Mesenchymal stem cell (in vitro differentiated cells and primary cell): ENCODE measurements around the gene IL3RA.

Source experiments
- DNase-seq: peaks from one replicate; pipeline ENCODE4 v3.0.0-alpha.2; 2013
- H2AFZ ChIP-seq: one replicate; pipeline ENCODE4 v1.6.1; 2013; ENCODE audit warnings: low read depth, mild to moderate bottlenecking, control low read depth, inconsistent platforms, low read length, moderate library complexity
- H2AK5ac ChIP-seq: 2 replicates; pipeline ENCODE4 v1.6.1; 2013; ENCODE audit warnings: low read length, moderate library complexity, mild to moderate bottlenecking, inconsistent platforms; ENCODE audit not compliant: severe bottlenecking
- H2BK120ac ChIP-seq: one replicate; pipeline ENCODE4 v1.6.1; 2013; ENCODE audit warnings: low read depth, mild to moderate bottlenecking, inconsistent platforms, low read length, moderate library complexity
- H2BK12ac ChIP-seq, 2 experiments: one replicate each; pipeline ENCODE4 v1.6.1; 2013; ENCODE audit warnings: inconsistent platforms in 2 of 2, low read length in 2 of 2, mild to moderate bottlenecking in 2 of 2, moderate library complexity in 2 of 2, control low read depth in 1 of 2
- H2BK15ac ChIP-seq: one replicate; pipeline ENCODE4 v1.6.1; 2013; ENCODE audit warnings: mild to moderate bottlenecking, low read depth, inconsistent platforms; ENCODE audit not compliant: poor library complexity, severe bottlenecking
- H2BK5ac ChIP-seq: 2 replicates; pipeline ENCODE4 v1.6.1; 2013; ENCODE audit warnings: low read depth, mild to moderate bottlenecking, low read length, control low read depth, inconsistent platforms; ENCODE audit not compliant: poor library complexity, severe bottlenecking
- H3K14ac ChIP-seq, 2 experiments: one replicate each; pipeline ENCODE4 v1.6.1; 2013; ENCODE audit warnings: inconsistent platforms in 2 of 2, low read length in 2 of 2, control low read depth in 1 of 2, mild to moderate bottlenecking in 1 of 2, moderate library complexity in 1 of 2
- H3K18ac ChIP-seq, 2 experiments: one replicate each; pipeline ENCODE4 v1.6.1; 2013; ENCODE audit warnings: inconsistent platforms in 2 of 2, low read length in 2 of 2, control low read depth in 1 of 2, low read depth in 1 of 2, mild to moderate bottlenecking in 1 of 2
- H3K23ac ChIP-seq, 2 experiments: one replicate each; pipeline ENCODE4 v1.6.1; 2013; ENCODE audit warnings: inconsistent platforms in 2 of 2, low read length in 2 of 2, mild to moderate bottlenecking in 2 of 2, moderate library complexity in 2 of 2, control low read depth in 1 of 2
- H3K27ac ChIP-seq: 2 replicates; pipeline ENCODE4 v1.5.1; 2013; ENCODE audit warnings: mild to moderate bottlenecking, moderate library complexity, low read length, control low read depth, inconsistent platforms; ENCODE audit not compliant: poor library complexity, severe bottlenecking
- H3K27me3 ChIP-seq, 2 experiments: 2 replicates each; pipeline versions ENCODE4 v1.6.1 to v1.7.0; 2013; ENCODE audit warnings: low read length in 2 of 2, mild to moderate bottlenecking in 2 of 2, moderate library complexity in 2 of 2, control low read depth in 1 of 2, inconsistent platforms in 1 of 2; ENCODE audit not compliant: control insufficient read depth in 1 of 2, insufficient read depth in 1 of 2
- H3K36me3 ChIP-seq, 2 experiments: 2 replicates each; pipeline versions ENCODE4 v1.6.1 to v1.7.0; 2013; ENCODE audit warnings: low read length in 2 of 2, control low read depth in 1 of 2, inconsistent platforms in 1 of 2, low read depth in 1 of 2, mild to moderate bottlenecking in 1 of 2; ENCODE audit not compliant: insufficient read depth in 2 of 2, control insufficient read depth in 1 of 2
- H3K4ac ChIP-seq, 2 experiments: one replicate each; pipeline ENCODE4 v1.6.1; 2013; ENCODE audit warnings: inconsistent platforms in 2 of 2, low read length in 2 of 2, mild to moderate bottlenecking in 2 of 2, moderate library complexity in 2 of 2, control low read depth in 1 of 2, low read depth in 1 of 2
- H3K4me1 ChIP-seq: 2 replicates; pipeline ENCODE4 v1.6.1; 2013; ENCODE audit warnings: low read depth, low read length, control low read depth; ENCODE audit not compliant: control insufficient read depth, insufficient read depth
- H3K4me2 ChIP-seq: 2 replicates; pipeline ENCODE4 v1.6.1; 2013; ENCODE audit warnings: low read length, mild to moderate bottlenecking, inconsistent platforms; ENCODE audit not compliant: poor library complexity, severe bottlenecking
- H3K4me3 ChIP-seq, 2 experiments: 2 replicates each; pipeline versions ENCODE4 v1.5.1 to v1.7.0; 2013; ENCODE audit warnings: low read length in 2 of 2, mild to moderate bottlenecking in 2 of 2, control low read depth in 1 of 2, low read depth in 1 of 2; ENCODE audit not compliant: insufficient read depth in 1 of 2
- H3K79me1 ChIP-seq: replicated peaks from 2 replicates; pipeline ENCODE4 v1.6.1; 2013; ENCODE audit warnings: mild to moderate bottlenecking, control low read depth, low read length, inconsistent platforms; ENCODE audit not compliant: poor library complexity, severe bottlenecking
- H3K9ac ChIP-seq: 2 replicates; pipeline ENCODE4 v1.7.0; 2013; ENCODE audit warnings: mild to moderate bottlenecking, low read length, moderate library complexity
- H3K9me3 ChIP-seq: 2 replicates; pipeline ENCODE4 v1.7.0; 2013; ENCODE audit warnings: mild to moderate bottlenecking, low read length; ENCODE audit not compliant: control insufficient read depth
- H4K8ac ChIP-seq: one replicate; pipeline ENCODE4 v1.6.1; 2013; ENCODE audit warnings: inconsistent platforms, mild to moderate bottlenecking, low read length, moderate library complexity
- H4K91ac ChIP-seq: one replicate; pipeline ENCODE4 v1.6.1; 2013; ENCODE audit warnings: mild to moderate bottlenecking, low read length, inconsistent platforms
- WGBS: methylation state at CpG from one replicate; pipeline ENCODE4 v1.1.7; 2013; ENCODE audit warnings: mixed read lengths; 5-methylcytosine and 5-hydroxymethylcytosine counted together

IL3RA gene

DNA sequence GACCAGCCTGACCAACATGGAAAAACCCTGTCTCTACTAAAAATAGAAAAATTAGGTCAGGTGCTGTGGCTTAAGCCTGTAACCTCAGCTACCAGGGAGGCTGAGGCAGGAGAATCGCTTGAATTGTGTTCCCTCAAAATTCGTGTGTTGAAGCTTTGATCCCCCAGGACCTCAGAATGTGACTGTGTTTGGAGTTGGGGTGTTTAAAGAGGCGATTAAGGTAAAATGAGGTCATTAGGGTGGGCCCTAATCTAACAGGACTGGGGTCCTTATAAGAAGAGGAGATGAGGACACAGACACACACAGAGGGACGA lies 31.8 kb downstream of the IL3RA start:
- Histone ChIP-seq H3K9me3 (no peaks in the 10 kb centered on the region), H2BK15ac (no peak overlapping the region), H4K8ac (no peak overlapping the region), H2AK5ac (no peak overlapping the region), H2BK5ac (no peak overlapping the region), H3K79me1 (no peaks in the 10 kb centered on the region), H3K23ac (no peak overlapping the region), H3K4me3 (no peak overlapping the region), H3K4me1 (no peaks in the 10 kb centered on the region), H3K27me3 (no peaks in the 10 kb centered on the region), H2BK120ac (no peak overlapping the region), H3K36me3 (no peaks in the 10 kb centered on the region), H3K4ac (no peak overlapping the region), H3K4me2 (no peak overlapping the region), H4K91ac (no peak overlapping the region), H3K9ac (no peak overlapping the region), H2BK12ac (no peak overlapping the region), H2AFZ (no peak overlapping the region), H3K18ac (no peak overlapping the region), H3K14ac (no peak overlapping the region), H3K27ac (no peak overlapping the region)
- no peak for DNase-seq
- 95% methylated on average over 2 of the region's 4 CpGs for WGBS

DNA sequence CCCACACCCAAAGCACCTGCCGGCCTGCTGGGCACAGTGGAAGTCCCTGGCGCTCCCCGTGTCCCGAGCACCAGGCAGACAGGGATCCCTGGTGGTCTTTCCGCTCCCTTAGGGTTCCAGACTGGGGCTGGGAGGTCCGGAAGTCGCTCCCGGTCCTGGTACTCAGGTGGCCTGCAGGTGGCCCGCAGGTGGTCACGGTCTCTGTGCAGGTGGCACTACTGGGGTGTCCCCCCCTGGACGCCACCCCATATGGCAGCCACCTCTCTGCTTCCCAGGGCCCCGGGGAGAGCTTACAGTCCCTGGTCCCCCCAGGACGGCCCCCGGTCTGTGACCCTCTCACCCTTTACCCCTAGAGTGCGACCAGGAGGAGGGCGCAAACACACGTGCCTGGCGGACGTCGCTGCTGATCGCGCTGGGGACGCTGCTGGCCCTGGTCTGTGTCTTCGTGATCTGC lies 41.7 kb downstream of the IL3RA start:
- H3K9ac ChIP-seq, result no peak overlapping the region
- H2BK120ac ChIP-seq, result no peak overlapping the region
- no peak overlapping the region for H3K27ac ChIP-seq
- no peak overlapping the region for H3K14ac ChIP-seq
- no peak overlapping the region for H4K8ac ChIP-seq
- DNase-seq, result no peak
- no peak overlapping the region for H2BK15ac ChIP-seq
- no peak overlapping the region for H3K4me3 ChIP-seq
- no peak overlapping the region for H2BK12ac ChIP-seq
- peaks cover 2 to 4% of the 10 kb centered on the region in 2 experiments for H3K36me3 ChIP-seq
- H4K91ac ChIP-seq, result no peak overlapping the region
- H3K4ac ChIP-seq, result no peak overlapping the region
- H2AFZ ChIP-seq, result no peak overlapping the region
- no peaks in the 10 kb centered on the region for H3K79me1 ChIP-seq
- H3K18ac ChIP-seq, result no peak overlapping the region
- H2AK5ac ChIP-seq, result no peak overlapping the region
- no peak overlapping the region for H3K23ac ChIP-seq
- no peaks in the 10 kb centered on the region for H3K9me3 ChIP-seq
- peaks cover 8% of the 10 kb centered on the region for H3K4me1 ChIP-seq
- H2BK5ac ChIP-seq, result no peak overlapping the region
- no peaks in the 10 kb centered on the region for H3K27me3 ChIP-seq
- H3K4me2 ChIP-seq, result no peak overlapping the region
- WGBS, result 96% methylated on average over 24 of the region's 24 CpGs

GRCh38 chrX:1380672-1381233 lies 44.2 kb downstream of the IL3RA start:
- no peak overlapping the region for H3K4me3 ChIP-seq
- no peak overlapping the region for H3K4ac ChIP-seq
- H3K14ac ChIP-seq, result no peak overlapping the region
- peaks cover 10% of the 10 kb centered on the region for H3K4me1 ChIP-seq
- 84% methylated on average over 19 of the region's 20 CpGs for WGBS
- H3K27ac ChIP-seq, result no peak overlapping the region
- H4K8ac ChIP-seq, result no peak overlapping the region
- peak; percentile 26 for DNase-seq
- H4K91ac ChIP-seq, result no peak overlapping the region
- H2AFZ ChIP-seq, result no peak overlapping the region
- no peak overlapping the region for H3K4me2 ChIP-seq
- H3K79me1 ChIP-seq, result peaks cover 2% of the 10 kb centered on the region
- peak overlapping the region; percentile 48 for H2BK15ac ChIP-seq
- H3K23ac ChIP-seq, result no peak overlapping the region
- no peaks in the 10 kb centered on the region for H3K27me3 ChIP-seq
- H3K9ac ChIP-seq, result no peak overlapping the region
- peaks cover 21 to 25% of the 10 kb centered on the region in 2 experiments for H3K36me3 ChIP-seq
- H2BK12ac ChIP-seq, result no peak overlapping the region
- no peak overlapping the region for H2BK5ac ChIP-seq
- no peak overlapping the region for H2BK120ac ChIP-seq
- H3K18ac ChIP-seq, result no peak overlapping the region
- no peaks in the 10 kb centered on the region for H3K9me3 ChIP-seq
- no peak overlapping the region for H2AK5ac ChIP-seq

GRCh38 chrX:1384658-1385252 lies 48.2 kb downstream of the IL3RA start:
- DNase-seq, result no peak
- Histone ChIP-seq H3K79me1 (peaks cover 2% of the 10 kb centered on the region), H2BK12ac (no peak overlapping the region), H3K9ac (no peak overlapping the region), H3K9me3 (no peaks in the 10 kb centered on the region), H3K4me1 (peaks cover 19% of the 10 kb centered on the region), H3K4me2 (no peak overlapping the region), H3K14ac (no peak overlapping the region), H3K18ac (no peak overlapping the region), H3K23ac (no peak overlapping the region), H2BK5ac (no peak overlapping the region), H3K4ac (no peak overlapping the region), H4K8ac (no peak overlapping the region), H2AK5ac (no peak overlapping the region), H3K27ac (no peak overlapping the region), H3K36me3 (peaks cover 61% of the 10 kb centered on the region in 2 experiments), H4K91ac (no peak overlapping the region), H2BK120ac (no peak overlapping the region), H2BK15ac (no peak overlapping the region), H3K27me3 (no peaks in the 10 kb centered on the region), H2AFZ (no peak overlapping the region), H3K4me3 (no peak overlapping the region)
- 94% methylated on average over 17 of the region's 18 CpGs for WGBS
